Neural progenitor cell (in vitro differentiated cells): ENCODE results near the gene INAFM1. TPM values are rescaled to one million over a fixed set of nuclear protein-coding genes. Genes with fewer than 3 reads are reported as not detected.

Experiments used
- DNase-seq: peaks from one replicate; pipeline ENCODE4 v3.0.0-alpha.2; 2016; ENCODE audit warnings: low spot score
- H2AFZ ChIP-seq: fragments of 200-600 bp; sonication (generic); replicated peaks from 2 replicates; pipeline ENCODE4 v1.6.1; 2016; ENCODE audit warnings: antibody characterized with exemption
- H3F3A ChIP-seq: fragments of 200-600 bp; sonication (generic); 2 replicates; pipeline ENCODE4 v1.6.1; 2016; ENCODE audit warnings: antibody characterized with exemption, low read depth
- H3K27ac ChIP-seq: fragments of 200-600 bp; sonication (generic); 2 replicates; pipeline ENCODE4 v1.5.1; 2016; ENCODE audit warnings: mild to moderate bottlenecking
- H3K27me3 ChIP-seq: fragments of 200-600 bp; sonication (generic); 2 replicates; pipeline ENCODE4 v1.6.1; 2016; ENCODE audit warnings: mild to moderate bottlenecking, moderate library complexity
- H3K36me3 ChIP-seq: fragments of 200-600 bp; sonication (generic); 2 replicates; pipeline ENCODE4 v1.5.1; 2016
- H3K4me1 ChIP-seq: fragments of 200-600 bp; sonication (generic); 2 replicates; pipeline ENCODE4 v1.6.1; 2016; ENCODE audit warnings: mixed run types
- H3K4me2 ChIP-seq: fragments of 200-600 bp; sonication (generic); 2 replicates; pipeline ENCODE4 v1.6.1; 2016
- H3K4me3 ChIP-seq: fragments of 200-600 bp; sonication (generic); 2 replicates; pipeline ENCODE4 v1.5.1; 2016
- H3K79me2 ChIP-seq: fragments of 200-600 bp; sonication (generic); 2 replicates; pipeline ENCODE4 v1.6.1; 2016; ENCODE audit warnings: low read depth
- H3K9ac ChIP-seq: fragments of 200-600 bp; sonication (generic); 2 replicates; pipeline ENCODE4 v1.6.1; 2016
- H3K9me3 ChIP-seq: fragments of 200-600 bp; sonication (generic); 2 replicates; pipeline ENCODE4 v1.5.1; 2016; ENCODE audit warnings: low read depth
- H4K20me1 ChIP-seq: fragments of 200-600 bp; sonication (generic); 2 replicates; pipeline ENCODE4 v1.6.1; 2016; ENCODE audit warnings: low read depth
- H3K27ac Mint-ChIP-seq: 3 replicates; pipeline ENCODE4 v1.8.0; 2021; ENCODE audit warnings: mixed read lengths
- H3K27me3 Mint-ChIP-seq: 2 replicates; pipeline ENCODE4 v1.8.0; 2022; ENCODE audit warnings: low read depth, mild to moderate bottlenecking, inconsistent platforms, moderate library complexity, mixed read lengths; ENCODE audit not compliant: insufficient read depth
- H3K36me3 Mint-ChIP-seq: 3 replicates; pipeline ENCODE4 v1.8.0; 2021; ENCODE audit warnings: mixed read lengths
- H3K4me1 Mint-ChIP-seq: 3 replicates; pipeline ENCODE4 v1.8.0; 2021; ENCODE audit warnings: mixed read lengths
- H3K4me3 Mint-ChIP-seq: 3 replicates; pipeline ENCODE4 v1.8.0; 2021; ENCODE audit warnings: mild to moderate bottlenecking, moderate library complexity, mixed read lengths
- H3K9me3 Mint-ChIP-seq: 3 replicates; pipeline ENCODE4 v1.8.0; 2020; ENCODE audit warnings: mixed read lengths
- CTCF ChIP-seq: fragments of 200-600 bp; sonication (generic); IDR thresholded peaks from 2 replicates; pipeline ENCODE4 v1.5.1; 2017; ENCODE audit warnings: antibody characterized with exemption, mild to moderate bottlenecking
- EZH2 ChIP-seq: fragments of 200-600 bp; sonication (generic); IDR thresholded peaks from 2 replicates; pipeline ENCODE4 v1.6.1; 2017; ENCODE audit warnings: antibody characterized with exemption, mild to moderate bottlenecking, moderate library complexity
- EZH2phosphoT487 ChIP-seq: fragments of 200-600 bp; sonication (generic); IDR thresholded peaks from 2 replicates; pipeline ENCODE4 v1.6.1; 2017; ENCODE audit warnings: antibody characterized with exemption
- total RNA-seq: library from RNA; depleted of rRNA; stranded (reverse); fragments of >200 nt; gene quantifications from 2 replicates; pipeline ENCODE4 v1.2.3, GENCODE V29; 2015; ENCODE audit warnings: low replicate concordance

INAFM1 gene
- total RNA-seq, 1 donor from 2014 or later: not detected

GRCh38 chr19:47257411-47258169 is 17.1 kb upstream of the INAFM1 start:
- Mint-ChIP-seq H3K36me3 (peaks cover 31% of the 10 kb centered on the region), H3K4me1 (peaks cover 26% of the 10 kb centered on the region), H3K4me3 (peak overlapping the region; percentile 91), H3K9me3 (no peaks in the 10 kb centered on the region), H3K27ac (peak overlapping the region; percentile 97), H3K27me3 (peaks cover 11% of the 10 kb centered on the region)
- Histone ChIP-seq H3K4me2 (peak overlapping the region; percentile 90), H3K79me2 (peaks cover 19% of the 10 kb centered on the region), H3K9ac (peak overlapping the region; percentile 56), H3F3A (peaks cover 21% of the 10 kb centered on the region), H3K9me3 (no peaks in the 10 kb centered on the region), H3K4me1 (peaks cover 9% of the 10 kb centered on the region), H3K36me3 (no peaks in the 10 kb centered on the region), H4K20me1 (peaks cover 25% of the 10 kb centered on the region), H3K27me3 (no peaks in the 10 kb centered on the region), H3K27ac (peak overlapping the region; percentile 59), H3K4me3 (peak overlapping the region; percentile 72), H2AFZ (peak overlapping the region; percentile 58)
- DNase-seq: no peak
- TF ChIP-seq EZH2 (no peak), CTCF (no peak), EZH2phosphoT487 (no peak)

GRCh38 chr19:47258434-47258833 is 16.3 kb upstream of the INAFM1 start:
- peak overlapping the region; percentile 56 for H3K9ac ChIP-seq
- no peak overlapping the region for H3K27ac Mint-ChIP-seq

GRCh38 chr19:47258895-47259555 is 15.7 kb upstream of the INAFM1 start:
- Histone ChIP-seq H3K9ac (no peak overlapping the region), H3K27me3 (no peaks in the 10 kb centered on the region), H3F3A (peaks cover 21% of the 10 kb centered on the region), H3K4me2 (peak overlapping the region; percentile 90), H3K9me3 (no peaks in the 10 kb centered on the region), H3K36me3 (no peaks in the 10 kb centered on the region), H3K4me1 (peaks cover 9% of the 10 kb centered on the region), H4K20me1 (peaks cover 25% of the 10 kb centered on the region), H3K79me2 (peaks cover 19% of the 10 kb centered on the region), H2AFZ (no peak overlapping the region), H3K4me3 (no peak overlapping the region), H3K27ac (no peak overlapping the region)
- Mint-ChIP-seq H3K27ac (no peak overlapping the region), H3K9me3 (no peaks in the 10 kb centered on the region), H3K4me3 (peak overlapping the region; percentile 73), H3K27me3 (peaks cover 11% of the 10 kb centered on the region), H3K4me1 (peaks cover 21% of the 10 kb centered on the region), H3K36me3 (peaks cover 31% of the 10 kb centered on the region)
- TF ChIP-seq EZH2 (no peak), EZH2phosphoT487 (no peak), CTCF (no peak)
- no peak for DNase-seq

More at GRCh38 chr19:47258434-47258833, 16.3 kb upstream of the INAFM1 start:
- Mint-ChIP-seq H3K4me3 (peak overlapping the region; percentile 91), H3K36me3 (peaks cover 31% of the 10 kb centered on the region), H3K9me3 (no peaks in the 10 kb centered on the region), H3K27me3 (peaks cover 11% of the 10 kb centered on the region), H3K4me1 (peaks cover 24% of the 10 kb centered on the region)
- Histone ChIP-seq H2AFZ (no peak overlapping the region), H3K4me3 (peak overlapping the region; percentile 72), H3F3A (peaks cover 21% of the 10 kb centered on the region), H3K4me1 (peaks cover 9% of the 10 kb centered on the region), H3K27me3 (no peaks in the 10 kb centered on the region), H3K79me2 (peaks cover 19% of the 10 kb centered on the region), H3K9me3 (no peaks in the 10 kb centered on the region), H3K4me2 (peak overlapping the region; percentile 90), H3K27ac (no peak overlapping the region), H4K20me1 (peaks cover 25% of the 10 kb centered on the region), H3K36me3 (no peaks in the 10 kb centered on the region)
- TF ChIP-seq EZH2phosphoT487: no peak
- no peak for DNase-seq
